Activated naive CD8-positive, alpha-beta T cell treated with anti-CD3 and anti-CD28 coated beads, Interleukin-2, amount 10 ng/mL, durations not matched to agents 7 days and 5 days (primary cell): ENCODE results near the gene CLEC4E. TPM values are rescaled to one million over a fixed set of nuclear protein-coding genes. Genes with fewer than 3 reads are reported as not detected.
"Not testable (repeated sequence)": the region's sequence is repeated elsewhere in the genome, so short reads cannot be mapped to it uniquely, and the experiment has no call there.

Experiments
- ATAC-seq: fragments of 150-1000 bp; cut with Tn5 transposase; one replicate; pipeline ENCODE4 v1.10.0; 2021; ENCODE audit warnings: low read depth, moderate library complexity
- POLR2A ChIA-PET: fragments of 350-600 bp; sonication (Branson Sonifier 250); formaldehyde crosslinking; loops from one replicate; lab custom pipeline; 2021; ENCODE audit warnings: antibody characterized with exemption; lab: Charles Lee
- DNase-seq: peaks from one replicate; pipeline ENCODE4 v3.0.0; 2021
- H3K27ac Mint-ChIP-seq: one replicate; pipeline ENCODE4 v1.8.0; 2022; ENCODE audit warnings: mild to moderate bottlenecking, mixed read lengths
- H3K27me3 Mint-ChIP-seq: one replicate; pipeline ENCODE4 v1.8.0; 2022; ENCODE audit warnings: mild to moderate bottlenecking, moderate library complexity, mixed read lengths
- H3K36me3 Mint-ChIP-seq: one replicate; pipeline ENCODE4 v1.8.0; 2021; ENCODE audit warnings: mild to moderate bottlenecking, mixed read lengths
- H3K4me1 Mint-ChIP-seq: one replicate; pipeline ENCODE4 v1.8.0; 2021; ENCODE audit warnings: mixed read lengths
- H3K4me3 Mint-ChIP-seq: one replicate; pipeline ENCODE4 v1.8.0; 2022; ENCODE audit warnings: mild to moderate bottlenecking, moderate library complexity, mixed read lengths
- H3K9me3 Mint-ChIP-seq: one replicate; pipeline ENCODE4 v1.8.0; 2021; ENCODE audit warnings: mixed read lengths
- total RNA-seq, 2 experiments: library from RNA; stranded (reverse); gene quantifications; one replicate each; pipeline ENCODE4 v1.2.3, GENCODE V29; 2021

Gene CLEC4E
- total RNA-seq, 2 experiments from 2014 or later = not detected

- POLR2A ChIA-PET = no interaction called here
- no peak for ATAC-seq
Measured at GRCh38 chr12:8556531-8557097, 15.9 kb upstream of the CLEC4E start.

GRCh38 chr12:8554451-8555195 lies 13.9 kb upstream of the CLEC4E start:
- Mint-ChIP-seq H3K27ac (no peak overlapping the region), H3K4me1 (peaks cover 5% of the 10 kb centered on the region), H3K27me3 (peaks cover 2% of the 10 kb centered on the region), H3K4me3 (no peak overlapping the region), H3K36me3 (no peaks in the 10 kb centered on the region), H3K9me3 (peaks cover 1% of the 10 kb centered on the region)
- POLR2A ChIA-PET = no interaction called here
- ATAC-seq = no peak
- no peak for DNase-seq

More at GRCh38 chr12:8556531-8557097, 15.9 kb upstream of the CLEC4E start:
- H3K4me1 Mint-ChIP-seq = peaks cover 5% of the 10 kb centered on the region
- peaks cover 3% of the 10 kb centered on the region for H3K9me3 Mint-ChIP-seq
- H3K36me3 Mint-ChIP-seq = no peaks in the 10 kb centered on the region
- no peak overlapping the region for H3K4me3 Mint-ChIP-seq
- H3K27me3 Mint-ChIP-seq = peaks cover 2% of the 10 kb centered on the region
- no peak overlapping the region for H3K27ac Mint-ChIP-seq
- no peak for DNase-seq

- H3K4me3 Mint-ChIP-seq = no peak overlapping the region
- ATAC-seq (no peak), DNase-seq (no peak)
- H3K4me1 Mint-ChIP-seq = peaks cover 7% of the 10 kb centered on the region
- peaks cover 4% of the 10 kb centered on the region for H3K27me3 Mint-ChIP-seq
- POLR2A ChIA-PET = no interaction called here
- no peaks in the 10 kb centered on the region for H3K36me3 Mint-ChIP-seq
- peaks cover 1% of the 10 kb centered on the region for H3K9me3 Mint-ChIP-seq
- no peak overlapping the region for H3K27ac Mint-ChIP-seq
Measured at GRCh38 chr12:8553088-8553627, 12.5 kb upstream of the CLEC4E start.

DNA sequence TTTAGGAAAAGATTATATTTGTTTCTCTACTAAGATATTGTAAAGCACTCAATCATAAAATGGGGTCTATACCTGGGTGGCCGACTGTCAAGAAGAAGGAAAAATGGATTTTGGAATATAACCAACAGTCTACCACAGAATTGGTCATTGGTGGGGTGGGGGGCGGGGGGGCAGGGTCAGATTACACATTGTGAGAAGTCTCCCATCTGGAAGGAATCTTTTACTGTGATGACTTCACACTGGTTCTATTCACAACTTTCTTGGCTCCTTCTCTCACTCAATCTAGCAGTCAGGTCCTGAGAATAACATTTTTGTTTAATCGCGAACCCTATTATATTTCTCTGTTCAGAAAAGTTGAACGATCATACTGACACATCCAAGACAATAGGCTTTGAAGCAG lies 8.7 kb upstream of the CLEC4E start:
- no peaks in the 10 kb centered on the region for H3K9me3 Mint-ChIP-seq
- no peaks in the 10 kb centered on the region for H3K36me3 Mint-ChIP-seq
- DNase-seq = no peak
- H3K4me1 Mint-ChIP-seq = peaks cover 6% of the 10 kb centered on the region
- peaks cover 10% of the 10 kb centered on the region for H3K27me3 Mint-ChIP-seq
- POLR2A ChIA-PET = no interaction called here
- no peak overlapping the region for H3K27ac Mint-ChIP-seq
- no peak for ATAC-seq
- H3K4me3 Mint-ChIP-seq = no peak overlapping the region

DNA sequence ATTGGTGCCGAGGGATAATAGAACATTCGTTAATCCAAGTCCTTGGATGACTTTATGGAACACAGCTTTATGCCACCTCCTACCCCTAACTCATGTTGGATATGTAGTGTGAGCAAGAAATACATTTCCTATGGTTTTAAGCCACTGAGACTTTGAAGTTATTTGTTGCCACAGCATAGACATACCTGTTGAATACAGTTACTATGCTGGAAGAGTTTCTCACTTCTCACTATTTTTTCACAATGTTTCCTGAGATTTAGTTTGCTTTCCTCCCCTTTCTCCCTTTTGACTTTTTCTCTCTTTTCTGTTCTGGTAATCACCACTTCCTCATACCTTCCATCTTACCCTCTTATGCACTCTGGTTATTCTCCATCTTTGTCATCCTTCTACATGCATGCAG lies 7.5 kb upstream of the CLEC4E start:
- Mint-ChIP-seq H3K4me3 (no peak overlapping the region), H3K4me1 (peaks cover 6% of the 10 kb centered on the region), H3K9me3 (no peaks in the 10 kb centered on the region), H3K27me3 (peaks cover 10% of the 10 kb centered on the region), H3K36me3 (no peaks in the 10 kb centered on the region), H3K27ac (no peak overlapping the region)
- DNase-seq (no peak), ATAC-seq (no peak)
- POLR2A ChIA-PET = no interaction called here

- ATAC-seq (no peak), DNase-seq (no peak)
- no peaks in the 10 kb centered on the region for H3K9me3 Mint-ChIP-seq
- H3K36me3 Mint-ChIP-seq = no peaks in the 10 kb centered on the region
- no peak overlapping the region for H3K27ac Mint-ChIP-seq
- H3K27me3 Mint-ChIP-seq = peaks cover 10% of the 10 kb centered on the region
- H3K4me3 Mint-ChIP-seq = no peak overlapping the region
- POLR2A ChIA-PET = no interaction called here
- peaks cover 6% of the 10 kb centered on the region for H3K4me1 Mint-ChIP-seq
Measured at GRCh38 chr12:8547645-8548044, 6.9 kb upstream of the CLEC4E start.

- Mint-ChIP-seq H3K27ac (no peak overlapping the region), H3K36me3 (no peaks in the 10 kb centered on the region), H3K4me3 (no peak overlapping the region), H3K9me3 (no peaks in the 10 kb centered on the region), H3K27me3 (peaks cover 11% of the 10 kb centered on the region), H3K4me1 (peaks cover 7% of the 10 kb centered on the region)
- DNase-seq = no peak
- no peak for ATAC-seq
- POLR2A ChIA-PET = interaction anchor here (0.6 kb wide), 1 partner anchor 111 kb away, joined by 3 read pairs; no protein-coding TSS in a partner anchor
Measured at GRCh38 chr12:8546591-8546990, 5.9 kb upstream of the CLEC4E start.

DNA sequence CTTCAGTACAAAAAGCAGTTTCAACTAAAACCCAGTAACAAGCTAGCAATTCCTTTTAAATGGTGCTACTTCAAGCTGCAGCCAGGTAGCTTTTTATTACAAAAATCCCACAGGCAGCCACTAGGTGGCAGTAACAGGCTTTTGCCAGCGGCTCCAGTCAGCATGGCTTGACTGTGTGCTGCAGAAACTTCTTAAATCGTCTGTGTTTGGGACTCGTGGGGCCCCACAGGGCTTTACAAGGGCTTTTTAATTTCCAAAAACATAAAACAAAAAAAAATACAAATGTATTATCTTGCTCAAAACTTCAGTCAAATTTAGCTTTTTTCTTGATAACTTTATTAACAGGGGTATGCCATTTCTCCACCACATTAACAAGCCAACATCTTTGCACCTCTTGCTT lies 3.6 kb upstream of the CLEC4E start:
- peak; percentile 60 for DNase-seq
- ATAC-seq = peak; percentile 78
- POLR2A ChIA-PET = interaction anchor here (0.6 to 1.0 kb wide), 2 partner anchors 122 to 371 kb away, joined by 3 read pairs; no protein-coding TSS in a partner anchor
- Mint-ChIP-seq H3K27me3 (peaks cover 32% of the 10 kb centered on the region), H3K4me1 (peaks cover 11% of the 10 kb centered on the region), H3K4me3 (no peak overlapping the region), H3K27ac (no peak overlapping the region), H3K36me3 (no peaks in the 10 kb centered on the region), H3K9me3 (no peaks in the 10 kb centered on the region)

- Mint-ChIP-seq H3K27me3 (peaks cover 41% of the 10 kb centered on the region), H3K9me3 (no peaks in the 10 kb centered on the region), H3K36me3 (no peaks in the 10 kb centered on the region), H3K27ac (no peak overlapping the region), H3K4me3 (no peak overlapping the region), H3K4me1 (peaks cover 10% of the 10 kb centered on the region)
- ATAC-seq (no peak), DNase-seq (no peak)
- POLR2A ChIA-PET = no interaction called here
Measured at GRCh38 chr12:8541562-8541961, 857 bp upstream of the CLEC4E start.

DNA sequence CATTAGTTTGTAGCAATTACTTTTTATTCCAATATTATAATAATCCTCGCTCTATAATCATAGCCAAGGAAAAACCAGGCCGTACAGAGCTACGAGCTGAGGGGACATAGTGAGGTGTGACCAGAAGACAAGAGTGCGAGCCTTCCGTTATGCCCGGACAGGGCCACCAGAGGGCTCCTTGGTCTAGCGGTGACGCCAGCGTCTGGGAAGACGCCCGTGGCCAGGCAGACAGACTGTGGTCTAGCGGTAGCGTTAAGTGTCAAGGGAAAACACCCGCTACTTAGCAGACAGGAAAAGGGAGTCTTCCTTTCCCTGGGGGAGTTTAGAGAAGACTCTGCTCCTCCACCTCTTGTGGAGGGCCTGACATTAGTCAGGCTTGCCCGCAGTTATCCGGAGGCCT lies 2.9 kb downstream of the CLEC4E start:
- DNase-seq = not testable (repeated sequence)

GRCh38 chr12:8532045-8532444 lies 8.7 kb downstream of the CLEC4E start:
- POLR2A ChIA-PET = no interaction called here
- no peaks in the 10 kb centered on the region for H3K9me3 Mint-ChIP-seq
- H3K4me1 Mint-ChIP-seq = no peaks in the 10 kb centered on the region
- no peak overlapping the region for H3K4me3 Mint-ChIP-seq
- ATAC-seq (no peak), DNase-seq (no peak)
- H3K27me3 Mint-ChIP-seq = peaks cover 37% of the 10 kb centered on the region
- no peak overlapping the region for H3K27ac Mint-ChIP-seq
- H3K36me3 Mint-ChIP-seq = no peaks in the 10 kb centered on the region

More for the DNA sequence above, 2.9 kb downstream of the CLEC4E start:
- H3K4me1 Mint-ChIP-seq, H3K27ac Mint-ChIP-seq, H3K36me3 Mint-ChIP-seq, H3K9me3 Mint-ChIP-seq, ATAC-seq, H3K4me3 Mint-ChIP-seq, POLR2A ChIA-PET: not testable (repeated sequence)
- peaks cover 57% of the 10 kb centered on the region for H3K27me3 Mint-ChIP-seq

- peaks cover 10% of the 10 kb centered on the region for H3K9me3 Mint-ChIP-seq
- H3K36me3 Mint-ChIP-seq = peaks cover 2% of the 10 kb centered on the region
- no peak overlapping the region for H3K4me3 Mint-ChIP-seq
- H3K4me1 Mint-ChIP-seq = no peaks in the 10 kb centered on the region
- DNase-seq (no peak), ATAC-seq (no peak)
- POLR2A ChIA-PET = no interaction called here
- H3K27me3 Mint-ChIP-seq = peaks cover 49% of the 10 kb centered on the region
- H3K27ac Mint-ChIP-seq = no peak overlapping the region
Measured at GRCh38 chr12:8527250-8528130, 13.2 kb downstream of the CLEC4E start.

- H3K9me3 Mint-ChIP-seq = no peaks in the 10 kb centered on the region
- H3K4me3 Mint-ChIP-seq = no peak overlapping the region
- POLR2A ChIA-PET = no interaction called here
- no peaks in the 10 kb centered on the region for H3K4me1 Mint-ChIP-seq
- ATAC-seq (no peak), DNase-seq (no peak)
- no peaks in the 10 kb centered on the region for H3K36me3 Mint-ChIP-seq
- peaks cover 80% of the 10 kb centered on the region for H3K27me3 Mint-ChIP-seq
- H3K27ac Mint-ChIP-seq = no peak overlapping the region
Measured at GRCh38 chr12:8519171-8519570, 21.5 kb downstream of the CLEC4E start.
